GM12878 (cell line): ENCODE measurements around the gene AP2B1. TPM values are rescaled to one million over a fixed set of nuclear protein-coding genes. Genes with fewer than 3 reads are reported as not detected.

Experiments used
- ATAC-seq: fragments of 200-7000 bp; cut with Tn5 transposase; 3 replicates; pipeline ENCODE4 v1.9.1; 2020; ENCODE audit warnings: mild to moderate bottlenecking, moderate library complexity
- BruUV-seq: library from RNA; stranded (reverse); fragments of 400-500 nt; replicated peaks from 2 replicates; lab custom pipeline; 2021; lab: Mats Ljungman, UMichigan
- CTCF ChIA-PET: fragments of 300-600 bp; sonication (Branson Sonifier 250); formaldehyde crosslinking; extraction: SDS; loops from one replicate; lab custom pipeline; 2021; ENCODE audit warnings: inconsistent platforms; lab: Yijun Ruan, JAX
- POLR2A ChIA-PET: fragments of 350-600 bp; formaldehyde crosslinking; extraction: SDS; loops from one replicate; lab custom pipeline; 2021; ENCODE audit warnings: inconsistent platforms; lab: Charles Lee
- RAD21 ChIA-PET: fragments of 300-600 bp; sonication (Branson Sonifier 250); formaldehyde crosslinking; loops from one replicate; lab custom pipeline; 2023; ENCODE audit warnings: antibody characterized with exemption; ENCODE audit not compliant: unreplicated experiment; lab: Charles Lee
- SMC1A ChIA-PET: fragments of 300-600 bp; sonication (Branson Sonifier 250); formaldehyde crosslinking; loops from one replicate; lab custom pipeline; 2023; ENCODE audit not compliant: unreplicated experiment, uncharacterized antibody; lab: Charles Lee
- DNase-seq: peaks from one replicate; pipeline ENCODE4 v3.0.0-alpha.2; 2011; ENCODE audit warnings: low read depth, low spot score
- FAIRE-seq: peaks from 3 replicates; lab custom pipeline; 2011; peaks lifted over from hg19 to GRCh38; lab: Jason Lieb, UNC
- H2AFZ ChIP-seq: 2 replicates; pipeline ENCODE4 v1.6.0; 2011; ENCODE audit warnings: low read depth, low read length, control low read depth; ENCODE audit not compliant: control insufficient read depth
- H3K27ac ChIP-seq: 2 replicates; pipeline ENCODE4 v1.5.1; 2011; ENCODE audit warnings: control low read depth; ENCODE audit not compliant: control insufficient read depth, insufficient read depth
- H3K27me3 ChIP-seq, 2 experiments: replicated peaks in 1 of 2; 2 replicates each; pipeline versions ENCODE4 v1.6.0 to v1.6.1; 2011; ENCODE audit warnings: low read length in 1 of 2; ENCODE audit not compliant: control insufficient read depth in 2 of 2, insufficient read depth in 2 of 2
- H3K36me3 ChIP-seq, 2 experiments: 2 replicates each; pipeline ENCODE4 v1.5.1; 2011; ENCODE audit warnings: low read length in 1 of 2; ENCODE audit not compliant: control insufficient read depth in 2 of 2, insufficient read depth in 2 of 2
- H3K4me1 ChIP-seq: 2 replicates; pipeline ENCODE4 v1.6.1; 2011; ENCODE audit warnings: mild to moderate bottlenecking, low read length, moderate library complexity, mixed read lengths; ENCODE audit not compliant: control insufficient read depth, insufficient read depth
- H3K4me2 ChIP-seq: 2 replicates; pipeline ENCODE4 v1.6.0; 2011; ENCODE audit warnings: control low read depth; ENCODE audit not compliant: control insufficient read depth, insufficient read depth
- H3K4me3 ChIP-seq: fragments of 200-600 bp; sonication (generic); 2 replicates; pipeline ENCODE4 v1.5.1; 2016
- H3K79me2 ChIP-seq: 2 replicates; pipeline ENCODE4 v1.6.0; 2011; ENCODE audit warnings: low read length; ENCODE audit not compliant: control insufficient read depth, insufficient read depth
- H3K9ac ChIP-seq: 2 replicates; pipeline ENCODE4 v1.8.0; 2011; ENCODE audit warnings: low read length, control low read depth, mixed read lengths; ENCODE audit not compliant: control insufficient read depth, insufficient read depth
- H3K9me3 ChIP-seq: replicated peaks from 3 replicates; pipeline ENCODE4 v1.5.1; 2011; ENCODE audit warnings: mild to moderate bottlenecking, low read length; ENCODE audit not compliant: control insufficient read depth, insufficient read depth
- H4K20me1 ChIP-seq: 2 replicates; pipeline ENCODE4 v1.6.0; 2011; ENCODE audit not compliant: control insufficient read depth, insufficient read depth
- ATF2 ChIP-seq: IDR thresholded peaks from 2 replicates; pipeline ENCODE4 v1.6.1; 2012; ENCODE audit warnings: low read length, inconsistent platforms
- PBX3 ChIP-seq: IDR thresholded peaks from 2 replicates; pipeline ENCODE4 v1.6.1; 2011; ENCODE audit warnings: mild to moderate bottlenecking, low read depth, low read length, moderate library complexity; ENCODE audit not compliant: insufficient replicate concordance
- SUZ12 ChIP-seq: fragments of 200-600 bp; sonication (generic); IDR thresholded peaks from one replicate; pipeline ENCODE4 v1.6.1; 2018; ENCODE audit warnings: antibody characterized with exemption, mild to moderate bottlenecking; ENCODE audit not compliant: unreplicated experiment
- ZZZ3 ChIP-seq: IDR thresholded peaks from 2 replicates; pipeline ENCODE4 v1.6.1; 2011; ENCODE audit warnings: low read depth; ENCODE audit not compliant: control insufficient read depth, insufficient read length
- WGBS: methylation state at CpG from one replicate; pipeline ENCODE4 v1.1.6; 2016; ENCODE audit warnings: low lambda C conversion rate; ENCODE audit not compliant: insufficient replicate concordance, insufficient coverage; ENCODE audit errors: missing lambda C conversion rate; 5-methylcytosine and 5-hydroxymethylcytosine counted together
- in situ Hi-C: fragments of 300-500 bp; cut with MboI; formaldehyde crosslinking; loops from 9 replicates; pipeline ENCODE4 v1.14.3; 2018; ENCODE audit warnings: mixed read lengths
- intact Hi-C: fragments of 100-400 bp; cut with micrococcal nuclease; formaldehyde crosslinking; loops from one replicate; pipeline ENCODE4 v1.14.2; 2022; ENCODE audit not compliant: unreplicated experiment
- polyA plus RNA-seq, 11 experiments: library from polyadenylated mRNA; depleted of rRNA in 4 of 11; unstranded in 6 of 11; stranded (reverse) in 5 of 11; fragments of >200 nt; fragmentation: Nextera tagmentation in 4 of 11; fragmentation: Illumina TruSeq in 1 of 11; extraction: Ambion mirVana in 4 of 11; extraction: Trizol in 1 of 11; gene quantifications; 1 replicate in 1 of 11; 2 replicates in 10 of 11; pipeline versions ENCODE4 v1.2.1 to v1.2.3, GENCODE V29; 2011 to 2016; ENCODE audit warnings: inconsistent platforms in 2 of 11, missing spikeins in 2 of 11, low read depth in 1 of 11
- total RNA-seq, 4 experiments: library from RNA; depleted of rRNA in 3 of 4; stranded (reverse); fragments of >200 nt in 3 of 4; fragmentation: Illumina TruSeq in 1 of 4; extraction: Trizol in 1 of 4; gene quantifications; 2 replicates each; pipeline versions ENCODE4 v1.2.1 to v1.2.3, GENCODE V29; 2013 to 2021

The AP2B1 gene
- total and polyA plus RNA-seq, 10 of the 15 experiments (the other 5 are each of a cell fraction or from before 2014, with no cell fraction given) = 18.6 to 112 (median 53.9) TPM

- in situ Hi-C loops = loop anchor here (5.0 to 10.0 kb wide), 3 partner anchors 141 to 584 kb away; no protein-coding TSS in a partner anchor
- WGBS = 1% methylated on average over 4 of the region's 4 CpGs
Measured at GRCh38 chr17:35748341-35748841, 161.3 kb downstream of the AP2B1 start.

More at GRCh38 chr17:35748341-35748841, 161.3 kb downstream of the AP2B1 start:
- ATAC-seq = no peak; the same call in 2 of the 3 replicates
- no peak for TF ChIP-seq SUZ12
- no peak for TF ChIP-seq PBX3
- no peak for TF ChIP-seq ZZZ3
- no peak for TF ChIP-seq ATF2
- ChIA-PET SMC1A (interaction anchor here (1.0 to 2.6 kb wide), 3 partner anchors 136 to 210 kb away, joined by 3 to 33 read pairs (median 3); partner anchors contain the start of gene SLFN12L), CTCF (interaction anchor here (0.9 to 6.0 kb wide), 15 partner anchors 9 to 578 kb away, joined by 3 to 116 read pairs (median 6); partner anchors contain the start of genes C17orf50 and RASL10B), POLR2A (no interaction called here), RAD21 (interaction anchor here (1.7 to 4.5 kb wide), 3 partner anchors 60 to 140 kb away, joined by 4 to 55 read pairs (median 8); partner anchors contain the start of gene TAF15)
- Histone ChIP-seq H3K27me3 (peaks cover 2 to 6% of the 10 kb centered on the region in 2 experiments; a peak in 3 of 4 replicates), H2AFZ (no peak overlapping the region), H4K20me1 (no peaks in the 10 kb centered on the region), H3K4me3 (no peak overlapping the region), H3K27ac (no peak overlapping the region), H3K79me2 (no peaks in the 10 kb centered on the region), H3K4me1 (no peaks in the 10 kb centered on the region), H3K4me2 (no peak overlapping the region), H3K9ac (no peak overlapping the region), H3K36me3 (no peaks in the 10 kb centered on the region), H3K9me3 (no peaks in the 10 kb centered on the region)
- DNase-seq = no peak
- intact Hi-C loops = loop anchor here (5.0 to 10.0 kb wide), 2 partner anchors 191 to 1324 kb away; no protein-coding TSS in a partner anchor
- no peak for FAIRE-seq
- no TSS peak for BruUV-seq
